Stomach (tissue), 4 donors: ENCODE data around the gene COMMD3.

Experiments used
- CTCF ChIP-seq, 7 experiments: fragments of 450-650 bp in 4 of 7; fragments of 200-600 bp in 3 of 7; sonication (generic) in 3 of 7; IDR thresholded peaks; one replicate each; pipeline ENCODE4 v1.5.1; 2016 to 2019; ENCODE audit warnings: antibody characterized with exemption in 7 of 7, control low read depth in 2 of 7, mild to moderate bottlenecking in 1 of 7
- EP300 ChIP-seq: sonication (generic); formaldehyde crosslinking; IDR thresholded peaks from one replicate; pipeline ENCODE4 v1.6.1; 2017; ENCODE audit warnings: antibody characterized with exemption
- POLR2A ChIP-seq, 4 donors: fragments of 450-650 bp; IDR thresholded peaks; one replicate each; pipeline ENCODE4 v1.6.1; 2016; ENCODE audit warnings: antibody characterized with exemption in 4 of 4, control low read depth in 2 of 4, mild to moderate bottlenecking in 1 of 4, moderate library complexity in 1 of 4

GRCh38 chr10:22346096-22346661 is 30.0 kb downstream of the COMMD3 start:
- TF ChIP-seq CTCF (IDR thresholded peaks at IDR 0.05) (no peak), POLR2A (IDR thresholded peaks at IDR 0.05) (no peak), EP300 (no peak)
